HCT116 (cell line): ENCODE results near the gene SLC1A3.

ENCODE experiments used
- CTCF ChIP-seq, 3 experiments: fragments of 200-600 bp in 1 of 3; sonication (generic) in 1 of 3; IDR thresholded peaks in 2 of 3; conservative IDR thresholded peaks in 1 of 3; 2 replicates each; pipeline ENCODE4 v1.5.1; 2012 to 2017; ENCODE audit warnings: low read depth in 2 of 3, low read length in 2 of 3, antibody characterized with exemption in 1 of 3, borderline replicate concordance in 1 of 3, control low read depth in 1 of 3, mild to moderate bottlenecking in 1 of 3, mixed read lengths in 1 of 3, mixed run types in 1 of 3, moderate library complexity in 1 of 3; ENCODE audit not compliant: insufficient read depth in 1 of 3
- EZH2 ChIP-seq: fragments of 200-600 bp; sonication (generic); IDR thresholded peaks from 2 replicates; pipeline ENCODE4 v1.6.1; 2017; ENCODE audit warnings: antibody characterized with exemption, mixed run types
- TCF7L2 ChIP-seq: IDR thresholded peaks from 2 replicates; pipeline ENCODE4 v1.7.0; 2011; ENCODE audit warnings: borderline replicate concordance, inconsistent platforms; ENCODE audit not compliant: insufficient read depth, insufficient read length; ENCODE audit errors: extremely low read depth
- ZNF274 ChIP-seq: fragments of 200-500 bp; sonication (Bioruptor generic); IDR thresholded peaks from 2 replicates; pipeline ENCODE4 v1.6.1; 2014; ENCODE audit warnings: mild to moderate bottlenecking, low read depth, low read length, inconsistent platforms

- no peak for TF ChIP-seq CTCF (IDR thresholded peaks at IDR 0.05 in 2 of 3, conservative IDR thresholded peaks at IDR 0.05 in 1 of 3; ENCODE audit: borderline replicate concordance in 1 of 3, insufficient read depth in 1 of 3, low read depth in 2 of 3, low read length in 2 of 3)
- TF ChIP-seq EZH2 = no peak
- no peak for TF ChIP-seq TCF7L2
- TF ChIP-seq ZNF274 = no peak
Measured at GRCh38 chr5:36717131-36717695, 110.8 kb downstream of the SLC1A3 start.
